Thyroid gland (tissue), 4 donors: ENCODE measurements around the gene ARGLU1. TPM values are rescaled to one million over a fixed set of nuclear protein-coding genes. Genes with fewer than 3 reads are reported as not detected.
A peak's percentile ranks its signal among the peaks of the same experiment; 100 is the strongest.

ENCODE experiments used
- DNase-seq, 2 donors: peaks; one replicate each; pipeline ENCODE4 v3.0.0-alpha.2; 2019
- H3K27ac ChIP-seq, 3 donors: fragments of 200-600 bp; sonication (generic); 1 replicate in 2 of 3; 2 replicates in 1 of 3; pipeline ENCODE4 v1.5.1; 2016 to 2019; ENCODE audit warnings: mild to moderate bottlenecking in 1 of 3, moderate library complexity in 1 of 3
- H3K27me3 ChIP-seq: fragments of 200-600 bp; sonication (generic); one replicate; pipeline ENCODE4 v1.5.1; 2019
- H3K36me3 ChIP-seq, 2 donors: fragments of 200-600 bp; sonication (generic); one replicate each; pipeline ENCODE4 v1.5.1; 2016 to 2019
- H3K4me1 ChIP-seq, 2 donors: fragments of 200-600 bp; sonication (generic); one replicate each; pipeline ENCODE4 v1.5.1; 2017 to 2019
- H3K4me3 ChIP-seq, 3 donors: fragments of 200-600 bp; sonication (generic); replicated peaks in 1 of 3; 1 replicate in 2 of 3; 2 replicates in 1 of 3; pipeline ENCODE4 v1.5.1; 2016; ENCODE audit warnings: mild to moderate bottlenecking in 1 of 3
- H3K9me3 ChIP-seq: fragments of 200-600 bp; sonication (generic); one replicate; pipeline ENCODE4 v1.5.1; 2017
- CTCF ChIP-seq, 6 experiments: fragments of 200-600 bp in 3 of 6; fragments of 450-650 bp in 3 of 6; sonication (generic) in 3 of 6; IDR thresholded peaks; one replicate each; pipeline ENCODE4 v1.5.1; 2016 to 2019; ENCODE audit warnings: antibody characterized with exemption in 6 of 6, mild to moderate bottlenecking in 2 of 6, inconsistent platforms in 1 of 6, moderate library complexity in 1 of 6
- POLR2A ChIP-seq, 2 donors: fragments of 450-650 bp; IDR thresholded peaks; one replicate each; pipeline ENCODE4 v1.6.1; 2017; ENCODE audit warnings: antibody characterized with exemption in 2 of 2, mild to moderate bottlenecking in 2 of 2, moderate library complexity in 1 of 2
- WGBS, 2 donors: methylation state at CpG; one replicate each; pipeline ENCODE4 v1.1.5; 2017; 5-methylcytosine and 5-hydroxymethylcytosine counted together
- intact Hi-C: fragments of 100-400 bp; cut with DNase I; formaldehyde crosslinking; loops from one replicate; pipeline ENCODE4 v1.15.1; 2023
- total RNA-seq, 4 donors: library from RNA; depleted of rRNA; stranded (reverse); fragments of >200 nt; gene quantifications; one replicate each; pipeline ENCODE4 v1.2.3, GENCODE V29; 2016

Gene ARGLU1
- total RNA-seq, 4 donors from 2014 or later, result 73.9 to 165 (median 119) TPM

DNA sequence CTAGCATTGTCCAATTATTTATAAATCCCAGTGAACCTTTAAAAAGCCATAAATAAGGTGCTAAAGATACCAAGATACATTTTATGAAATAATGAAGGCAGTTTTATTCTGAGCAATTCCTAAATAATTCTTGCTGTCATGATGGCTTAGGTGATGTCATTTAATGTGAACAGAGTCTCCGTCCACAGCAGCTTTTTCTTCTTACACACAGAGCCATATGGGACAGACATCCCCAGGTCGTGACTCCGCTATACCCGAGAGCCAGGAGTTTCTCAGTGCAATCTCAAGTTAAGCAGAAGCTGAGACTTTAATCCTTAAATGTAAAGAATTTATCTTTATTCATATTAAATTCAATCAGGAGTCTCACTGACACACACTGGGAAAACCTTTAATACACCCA is 62.2 kb downstream of the ARGLU1 start:
- Histone ChIP-seq H3K36me3 (no peaks in the 10 kb centered on the region), H3K27ac (no peak overlapping the region), H3K4me3 (no peak overlapping the region), H3K9me3 (no peaks in the 10 kb centered on the region), H3K27me3 (no peaks in the 10 kb centered on the region), H3K4me1 (peaks cover 0 to 3% of the 10 kb centered on the region in 2 donors)
- no peak for DNase-seq
- no peak for TF ChIP-seq POLR2A (IDR thresholded peaks at IDR 0.05)
- no peak for TF ChIP-seq CTCF (IDR thresholded peaks at IDR 0.05)
- whole genome bisulfite sequencing, 2 donors, result 89 to 93% methylated on average over 4 of the region's 4 CpGs
- intact Hi-C loops, result no loop called here

GRCh38 chr13:106505295-106505694 is 62.6 kb downstream of the ARGLU1 start:
- intact Hi-C loops, result no loop called here
- Histone ChIP-seq H3K27ac (no peak overlapping the region), H3K4me3 (no peak overlapping the region), H3K4me1 (peaks cover under 1 to 3% of the 10 kb centered on the region in 2 donors), H3K27me3 (no peaks in the 10 kb centered on the region), H3K9me3 (no peaks in the 10 kb centered on the region), H3K36me3 (no peaks in the 10 kb centered on the region)
- TF ChIP-seq POLR2A (IDR thresholded peaks at IDR 0.05) (no peak), CTCF (IDR thresholded peaks at IDR 0.05) (no peak)
- WGBS, 2 donors, result 87 to 91% methylated on average over 4 of the region's 4 CpGs
- DNase-seq, result no peak

DNA sequence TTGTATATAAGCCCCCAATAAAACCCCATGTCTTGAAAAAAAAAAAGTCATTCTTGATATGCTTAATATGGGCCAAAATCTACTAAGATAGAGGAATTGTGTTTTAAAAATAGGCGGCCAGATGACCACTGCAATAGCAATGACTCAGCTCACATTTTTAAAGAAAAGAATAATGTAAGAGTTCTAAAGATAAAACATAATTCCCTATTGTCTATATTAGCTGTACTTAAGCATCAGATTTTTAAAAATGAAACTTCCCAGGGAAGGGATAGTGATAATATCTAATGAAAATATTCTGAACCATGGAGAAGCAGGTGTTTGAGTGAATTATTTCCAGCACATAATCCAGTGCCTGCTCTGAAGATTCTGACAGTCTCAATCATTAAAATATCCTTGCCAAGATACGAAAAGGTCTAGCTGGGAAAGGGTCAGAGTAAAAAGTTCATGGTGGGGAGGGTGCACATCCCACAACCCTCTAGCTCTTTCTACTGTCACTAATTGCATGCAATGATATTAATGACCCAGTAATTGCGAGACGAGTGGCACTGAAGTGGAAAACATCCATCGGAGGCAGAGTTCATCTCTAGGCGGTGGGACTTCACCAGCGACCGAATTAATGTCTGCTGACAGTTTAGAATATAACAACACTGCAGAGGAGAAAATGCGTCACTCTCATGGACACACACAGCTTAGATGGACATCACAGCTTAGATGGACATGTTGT is 64.0 kb downstream of the ARGLU1 start:
- intact Hi-C loops, result no loop called here
- H3K4me3 ChIP-seq, result no peak overlapping the region
- no peak for TF ChIP-seq POLR2A (IDR thresholded peaks at IDR 0.05)
- H3K36me3 ChIP-seq, result no peaks in the 10 kb centered on the region
- peaks cover 3 to 4% of the 10 kb centered on the region in 2 donors for H3K4me1 ChIP-seq
- DNase-seq, result no peak
- 79 to 91% methylated on average over 9 of the region's 9 CpGs for WGBS, 2 donors
- no peak overlapping the region for H3K27ac ChIP-seq
- no peaks in the 10 kb centered on the region for H3K27me3 ChIP-seq
- no peaks in the 10 kb centered on the region for H3K9me3 ChIP-seq

- Histone ChIP-seq H3K27ac (peak overlapping the region in 1 of 3 donors; percentile 7), H3K4me3 (no peak overlapping the region), H3K4me1 (peaks cover 3 to 8% of the 10 kb centered on the region in 2 donors)
Measured at GRCh38 chr13:106503272-106503671, 64.7 kb downstream of the ARGLU1 start.

GRCh38 chr13:106500445-106500844 is 67.5 kb downstream of the ARGLU1 start:
- Histone ChIP-seq H3K27me3 (no peaks in the 10 kb centered on the region), H3K4me1 (peaks cover 6 to 18% of the 10 kb centered on the region in 2 donors), H3K36me3 (no peaks in the 10 kb centered on the region), H3K4me3 (no peak overlapping the region), H3K9me3 (no peaks in the 10 kb centered on the region), H3K27ac (no peak overlapping the region)
- DNase-seq, result no peak
- no peak for TF ChIP-seq CTCF (IDR thresholded peaks at IDR 0.05)
- TF ChIP-seq POLR2A (IDR thresholded peaks at IDR 0.05), result no peak
- intact Hi-C loops, result no loop called here
- WGBS, 2 donors, result 84 to 87% methylated on average over 6 of the region's 6 CpGs

More at GRCh38 chr13:106503272-106503671, 64.7 kb downstream of the ARGLU1 start:
- DNase-seq, result no peak
- Histone ChIP-seq H3K36me3 (no peaks in the 10 kb centered on the region), H3K9me3 (no peaks in the 10 kb centered on the region), H3K27me3 (no peaks in the 10 kb centered on the region)
- TF ChIP-seq POLR2A (IDR thresholded peaks at IDR 0.05) (no peak), CTCF (IDR thresholded peaks at IDR 0.05) (no peak)
- intact Hi-C loops, result no loop called here
- WGBS, 2 donors, result 72 to 86% methylated on average over 5 of the region's 5 CpGs
